ENCODE measurements around the gene SYTL2. TPM values are rescaled to one million over a fixed set of nuclear protein-coding genes. Genes with fewer than 3 reads are reported as not detected.

Gene SYTL2
- total and polyA plus RNA-seq, 10 donors, result 2.7 to 176 (median 26.5) TPM

DNA sequence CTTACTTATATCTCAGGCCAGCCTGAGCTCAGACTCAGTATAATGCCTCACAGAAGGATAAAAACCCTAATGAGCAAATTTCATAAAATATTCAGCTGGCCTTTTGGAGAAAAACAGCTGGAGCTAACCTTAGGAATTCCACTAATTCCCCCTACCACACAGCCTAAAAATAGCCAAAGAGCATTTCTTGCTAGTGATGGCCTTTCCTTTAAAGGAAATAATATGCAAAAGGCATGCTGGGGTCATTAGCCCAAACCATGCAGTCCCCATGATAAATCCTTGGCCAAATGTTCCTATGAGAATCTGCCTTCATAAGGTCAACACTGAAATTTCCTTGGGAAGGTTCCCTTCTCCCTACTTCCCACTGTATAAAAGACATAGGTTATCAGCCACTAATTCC is 38.2 kb downstream of the SYTL2 start:
- intact Hi-C loops (cut with DNase I; ENCODE audit: low total_unique reads), result no loop called here
- no peak for DNase-seq
- Histone ChIP-seq H3K36me3 (no peaks in the 10 kb centered on the region), H3K4me3 (no peak overlapping the region), H3K4me1 (peaks cover 0 to 15% (median 0%) of the 10 kb centered on the region in 6 donors), H3K9me3 (peaks cover 0 to 10% (median 0%) of the 10 kb centered on the region in 8 donors), H3K27ac (peak overlapping the region in 6 of 8 donors; percentile 22 to 58 (median 44)), H3K27me3 (replicated peaks in 1 of 7) (no peaks in the 10 kb centered on the region)
- TF ChIP-seq POLR2A (IDR thresholded peaks at IDR 0.05) (no peak), CTCF (IDR thresholded peaks at IDR 0.05 in 8 of 11, conservative IDR thresholded peaks at IDR 0.05 in 3 of 11) (no peak), POLR2AphosphoS5 (IDR thresholded peaks at IDR 0.05) (no peak)

- Histone ChIP-seq H3K4me3 (no peak overlapping the region), H3K36me3 (no peaks in the 10 kb centered on the region), H3K27ac (peak overlapping the region in 1 of 8 donors; percentile 52), H3K27me3 (replicated peaks in 1 of 7) (no peaks in the 10 kb centered on the region), H3K4me1 (peaks cover 0 to 22% (median 0%) of the 10 kb centered on the region in 6 donors), H3K9me3 (peaks cover 0 to 10% (median 0%) of the 10 kb centered on the region in 8 donors)
- DNase-seq, result no peak
- TF ChIP-seq POLR2AphosphoS5 (IDR thresholded peaks at IDR 0.05), result no peak
- no peak for TF ChIP-seq POLR2A (IDR thresholded peaks at IDR 0.05)
- WGBS, 5 donors, result 86 to 94% (median 92%) methylated on average over 3 of the region's 3 CpGs
- intact Hi-C loops (cut with DNase I; ENCODE audit: low total_unique reads), result no loop called here
Measured at GRCh38 chr11:85771568-85771967, 39.4 kb downstream of the SYTL2 start.

DNA sequence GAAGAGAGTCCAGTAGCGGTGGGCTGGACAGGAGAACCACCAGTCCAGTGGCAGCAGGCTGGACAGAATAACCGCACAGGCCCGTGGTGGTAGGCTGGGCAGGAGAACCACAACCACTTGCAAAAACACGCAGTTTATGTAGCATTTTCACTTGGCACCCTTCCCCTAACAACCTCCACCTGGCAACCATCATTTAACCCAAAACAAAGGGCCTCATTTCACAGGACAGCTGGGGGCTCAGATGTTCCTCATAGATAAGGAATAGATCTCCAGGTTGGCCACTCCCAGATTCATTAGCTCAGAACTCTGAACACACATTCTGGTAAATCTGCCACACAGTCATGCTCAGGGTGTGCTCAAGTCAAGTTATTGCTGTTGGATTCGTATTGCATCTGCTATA is 41.2 kb downstream of the SYTL2 start:
- DNase-seq, result no peak
- Histone ChIP-seq H3K4me1 (peaks cover 0 to 17% (median 1%) of the 10 kb centered on the region in 6 donors), H3K36me3 (no peaks in the 10 kb centered on the region), H3K9me3 (peaks cover 0 to 10% (median 0%) of the 10 kb centered on the region in 8 donors), H3K4me3 (no peak overlapping the region), H3K27me3 (replicated peaks in 1 of 7) (no peaks in the 10 kb centered on the region), H3K27ac (no peak overlapping the region)
- TF ChIP-seq POLR2A (IDR thresholded peaks at IDR 0.05) (no peak), CTCF (IDR thresholded peaks at IDR 0.05 in 8 of 11, conservative IDR thresholded peaks at IDR 0.05 in 3 of 11) (no peak), POLR2AphosphoS5 (IDR thresholded peaks at IDR 0.05) (no peak)
- WGBS, 5 donors, result 83 to 90% (median 86%) methylated on average over 5 of the region's 5 CpGs
- intact Hi-C loops (cut with DNase I; ENCODE audit: low total_unique reads), result no loop called here

GRCh38 chr11:85768473-85769146 is 42.3 kb downstream of the SYTL2 start:
- peaks cover 0 to 10% (median 0%) of the 10 kb centered on the region in 8 donors for H3K9me3 ChIP-seq
- peaks cover 0 to 7% (median 0%) of the 10 kb centered on the region in 6 donors for H3K4me1 ChIP-seq
- no peak overlapping the region for H3K4me3 ChIP-seq
- H3K27me3 ChIP-seq (replicated peaks in 1 of 7), result no peaks in the 10 kb centered on the region
- no peak for DNase-seq
- intact Hi-C loops (cut with DNase I; ENCODE audit: low total_unique reads), result no loop called here
- H3K36me3 ChIP-seq, result no peaks in the 10 kb centered on the region
- WGBS, 5 donors, result 80 to 97% (median 88%) methylated on average over 1 of the region's 1 CpG
- no peak for TF ChIP-seq POLR2AphosphoS5 (IDR thresholded peaks at IDR 0.05)
- no peak for TF ChIP-seq POLR2A (IDR thresholded peaks at IDR 0.05)
- no peak for TF ChIP-seq CTCF (IDR thresholded peaks at IDR 0.05 in 8 of 11, conservative IDR thresholded peaks at IDR 0.05 in 3 of 11)
- no peak overlapping the region for H3K27ac ChIP-seq
